ENCODE results near the gene CADPS2. TPM values are rescaled to one million over a fixed set of nuclear protein-coding genes. Genes with fewer than 3 reads are reported as not detected.
"Not testable (repeated sequence)": the region's sequence is repeated elsewhere in the genome, so short reads cannot be mapped to it uniquely, and the experiment has no call there.

Gene CADPS2
- total RNA-seq, 2 donors from 2014 or later, result not detected

DNA sequence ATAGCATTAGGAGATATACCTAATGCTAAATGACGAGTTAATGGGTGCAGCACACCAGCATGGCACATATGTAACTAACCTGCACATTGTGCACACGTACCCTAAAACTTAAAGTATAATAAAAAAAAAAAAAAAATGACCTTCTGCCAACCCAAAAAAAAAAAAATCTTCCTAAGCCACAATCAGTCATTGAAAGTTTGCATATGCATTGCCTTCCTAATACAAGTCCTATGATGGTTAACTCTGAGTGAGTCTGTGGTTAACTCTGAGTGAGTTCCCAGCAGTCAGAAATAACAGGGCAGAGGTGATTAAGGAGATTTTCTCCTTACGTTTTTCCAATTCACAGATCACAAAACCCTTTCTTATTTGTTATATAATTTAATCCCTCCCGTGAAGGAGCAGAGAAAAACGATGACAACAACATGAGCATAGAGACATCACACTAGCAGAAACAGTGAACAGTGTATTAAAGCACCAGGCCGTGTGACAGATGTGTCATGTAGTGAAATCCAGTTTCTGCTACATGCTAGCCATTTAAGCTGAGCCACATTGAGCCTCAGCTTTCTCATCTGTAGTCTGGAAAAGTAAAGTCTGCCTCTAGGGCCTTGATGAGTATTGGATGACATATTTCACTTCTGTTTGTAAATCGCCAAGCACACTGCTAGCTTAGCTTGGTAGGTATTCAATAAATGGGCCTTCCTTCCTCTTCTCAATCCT lies 176.2 kb downstream of the CADPS2 start:
- Mint-ChIP-seq H3K9me3 (peaks cover 5 to 6% of the 10 kb centered on the region in 2 donors), H3K36me3 (no peaks in the 10 kb centered on the region), H3K27ac (no peak overlapping the region)
- DNase-seq (ENCODE audit: low spot score in 2 of 2) (no peak), ATAC-seq (no peak)

DNA sequence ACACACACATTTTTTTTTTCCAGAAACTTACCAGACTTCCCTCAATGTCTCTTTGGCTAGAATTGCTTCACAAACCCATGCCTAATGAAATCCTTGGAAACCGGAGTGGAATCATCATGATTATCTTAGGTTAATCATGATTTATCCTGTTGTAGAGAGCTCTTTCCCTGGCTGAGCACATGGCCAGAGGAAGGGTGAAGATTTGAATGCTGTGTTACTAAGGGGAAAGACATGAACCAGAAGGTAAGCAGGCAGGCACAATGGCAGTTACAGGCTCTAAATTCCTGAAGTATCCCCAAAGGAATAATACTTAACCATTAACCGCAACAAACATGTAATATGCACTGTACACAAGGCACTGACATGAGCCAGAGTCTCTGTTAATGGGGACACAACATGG lies 179.4 kb downstream of the CADPS2 start:
- no peak for ATAC-seq
- Mint-ChIP-seq H3K9me3 (peaks cover 16 to 18% of the 10 kb centered on the region in 2 donors), H3K27ac (no peak overlapping the region), H3K36me3 (no peaks in the 10 kb centered on the region)
- no peak for DNase-seq (ENCODE audit: low spot score in 2 of 2)

DNA sequence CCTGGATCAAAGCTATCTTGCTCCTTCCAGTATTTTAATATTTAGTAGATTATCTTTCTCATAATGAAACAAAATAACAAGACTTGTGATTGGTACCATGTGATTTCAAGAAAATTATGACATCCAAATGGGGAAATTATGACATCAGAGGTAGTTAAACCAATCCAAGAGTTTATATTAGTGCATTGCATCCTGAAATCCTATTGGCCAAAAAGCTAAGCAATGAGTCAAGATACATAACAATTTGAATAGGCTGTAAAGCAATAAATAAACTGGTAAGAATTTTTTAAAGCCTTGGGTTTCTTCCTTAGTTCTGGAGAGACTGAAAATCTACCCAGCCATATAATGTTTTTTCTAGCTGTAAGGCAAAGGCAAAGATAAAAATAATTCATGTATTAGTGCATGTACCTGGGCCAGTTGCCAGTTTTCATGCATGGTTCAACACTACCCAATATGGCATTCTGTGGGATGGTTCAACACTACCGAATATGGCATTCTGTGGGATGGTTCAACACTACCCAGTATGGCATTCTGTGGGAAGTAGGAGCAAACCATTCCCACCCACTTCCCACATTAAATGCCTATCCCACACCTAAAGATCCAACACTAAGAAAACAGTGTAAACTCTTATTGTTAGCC lies 183.3 kb downstream of the CADPS2 start, which contains the start of gene RNF148:
TSS of gene RNF148 (minus strand) at position 51 of the 639 bp plus-strand sequence. CDS start 172 bp downstream, outside the sequence.
- DNase-seq (ENCODE audit: low spot score in 2 of 2) (no peak), ATAC-seq (no peak)
- Mint-ChIP-seq H3K27ac (no peak within 1 kb of the TSS), H3K36me3 (no peaks in the 10 kb centered on the region), H3K9me3 (peaks cover 13 to 21% of the 10 kb centered on the region in 2 donors)

DNA sequence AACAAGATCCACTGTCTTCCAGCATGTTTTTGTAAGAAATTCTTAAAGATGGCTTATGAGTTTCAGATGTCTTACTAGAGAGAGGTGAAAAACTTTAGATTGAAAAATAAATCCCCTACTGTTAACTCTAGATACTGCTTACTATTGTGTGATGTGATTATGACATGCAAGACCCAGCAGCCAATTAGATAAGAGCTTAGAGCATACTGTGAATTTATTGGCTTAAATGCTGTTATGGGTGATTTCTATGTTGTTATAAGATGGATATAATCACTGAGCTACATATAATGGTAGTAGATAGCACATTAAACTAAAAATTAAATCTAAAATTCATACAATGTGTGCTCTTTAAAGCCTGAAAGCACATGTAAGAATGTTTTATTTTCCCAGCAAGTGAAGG lies 187.2 kb downstream of the CADPS2 start, which contains the start of gene RNF133:
TSS of gene RNF133 (minus strand) at position 101 of the 400 bp plus-strand sequence. CDS start 199 bp downstream, outside the sequence.
- H3K9me3 Mint-ChIP-seq, result peaks cover 16 to 24% of the 10 kb centered on the region in 2 donors
- no peak within 1 kb of the TSS for H3K27ac Mint-ChIP-seq
- ATAC-seq (no peak), DNase-seq (ENCODE audit: low spot score in 2 of 2) (no peak)
- H3K36me3 Mint-ChIP-seq, result no peaks in the 10 kb centered on the region

DNA sequence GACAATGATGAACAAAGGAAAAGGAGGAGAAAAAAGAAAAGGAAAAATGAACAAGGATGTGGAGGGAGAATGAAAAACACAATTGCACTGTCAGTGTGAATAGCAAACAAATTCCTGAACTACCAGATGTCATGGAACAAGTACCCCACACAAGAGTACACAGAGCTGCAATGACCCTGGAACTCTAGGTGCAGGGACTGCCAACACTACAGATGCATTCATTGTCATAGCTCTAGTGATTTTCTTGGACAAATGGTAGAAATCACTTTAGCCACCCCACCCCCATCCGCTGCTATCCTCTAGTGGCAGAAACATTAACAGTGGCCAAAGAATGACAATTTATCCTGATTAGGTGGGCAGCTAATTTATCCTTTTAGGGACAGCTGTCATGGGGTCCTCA lies 190.4 kb downstream of the CADPS2 start:
- ATAC-seq, result no peak

DNA sequence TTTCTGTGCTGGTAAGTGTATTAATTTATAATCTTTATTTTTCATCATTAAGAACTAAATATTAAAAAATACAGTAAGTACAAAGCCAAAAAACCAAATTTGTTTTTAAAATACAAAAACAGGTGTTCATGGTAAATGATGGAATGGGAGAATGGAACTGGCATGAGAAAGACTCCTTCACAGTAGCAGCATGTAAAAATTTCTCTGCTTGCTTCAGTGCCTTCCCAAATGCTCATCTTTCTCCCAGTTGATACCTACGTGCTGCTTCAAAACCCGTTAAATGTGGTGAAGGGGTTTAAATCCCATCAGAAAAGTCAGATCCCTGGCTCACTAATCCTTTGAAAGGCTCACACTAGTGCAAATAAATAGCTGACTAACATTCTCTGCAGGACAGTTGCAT lies 191.6 kb downstream of the CADPS2 start:
- DNase-seq (ENCODE audit: low spot score in 2 of 2) (no peak), ATAC-seq (no peak)
- Mint-ChIP-seq H3K36me3 (peaks cover 6 to 7% of the 10 kb centered on the region in 2 donors), H3K9me3 (peaks cover 19 to 28% of the 10 kb centered on the region in 2 donors), H3K27ac (no peak overlapping the region)

More for the DNA sequence above, 190.4 kb downstream of the CADPS2 start:
- peaks cover 6 to 7% of the 10 kb centered on the region in 2 donors for H3K36me3 Mint-ChIP-seq
- H3K9me3 Mint-ChIP-seq, result peaks cover 19 to 22% of the 10 kb centered on the region in 2 donors
- no peak overlapping the region for H3K27ac Mint-ChIP-seq
- no peak for DNase-seq (ENCODE audit: low spot score in 2 of 2)

DNA sequence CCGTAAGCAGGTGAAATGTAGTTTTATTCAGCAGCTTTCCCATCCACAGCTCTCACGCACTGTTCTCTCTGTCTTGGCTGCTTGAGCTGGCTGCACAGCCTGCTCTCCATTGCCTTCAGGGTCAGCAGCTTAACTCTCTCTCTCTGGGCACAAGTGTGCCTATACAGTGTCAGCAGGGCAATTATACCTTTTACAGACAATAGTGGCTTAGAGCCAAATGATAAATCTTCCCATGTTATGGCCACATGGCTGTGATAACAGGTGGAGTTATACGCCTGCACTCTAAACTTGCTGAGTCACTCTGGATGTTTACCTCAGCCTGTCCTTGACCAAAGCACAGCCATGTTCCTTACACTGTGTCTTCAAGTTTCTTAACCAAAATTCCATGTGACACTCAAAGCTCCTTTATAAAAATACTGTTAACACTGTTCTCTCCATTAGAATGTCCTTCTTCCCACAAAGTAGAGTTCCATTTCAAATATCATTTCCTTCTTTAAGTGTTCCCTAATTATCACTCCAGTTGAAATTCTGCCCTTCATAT lies 193.4 kb downstream of the CADPS2 start:
- DNase-seq (ENCODE audit: low spot score in 2 of 2) (no peak), ATAC-seq (no peak)
- peaks cover 12 to 25% of the 10 kb centered on the region in 2 donors for H3K9me3 Mint-ChIP-seq
- H3K27ac Mint-ChIP-seq, result no peak overlapping the region
- peaks cover 6 to 7% of the 10 kb centered on the region in 2 donors for H3K36me3 Mint-ChIP-seq

DNA sequence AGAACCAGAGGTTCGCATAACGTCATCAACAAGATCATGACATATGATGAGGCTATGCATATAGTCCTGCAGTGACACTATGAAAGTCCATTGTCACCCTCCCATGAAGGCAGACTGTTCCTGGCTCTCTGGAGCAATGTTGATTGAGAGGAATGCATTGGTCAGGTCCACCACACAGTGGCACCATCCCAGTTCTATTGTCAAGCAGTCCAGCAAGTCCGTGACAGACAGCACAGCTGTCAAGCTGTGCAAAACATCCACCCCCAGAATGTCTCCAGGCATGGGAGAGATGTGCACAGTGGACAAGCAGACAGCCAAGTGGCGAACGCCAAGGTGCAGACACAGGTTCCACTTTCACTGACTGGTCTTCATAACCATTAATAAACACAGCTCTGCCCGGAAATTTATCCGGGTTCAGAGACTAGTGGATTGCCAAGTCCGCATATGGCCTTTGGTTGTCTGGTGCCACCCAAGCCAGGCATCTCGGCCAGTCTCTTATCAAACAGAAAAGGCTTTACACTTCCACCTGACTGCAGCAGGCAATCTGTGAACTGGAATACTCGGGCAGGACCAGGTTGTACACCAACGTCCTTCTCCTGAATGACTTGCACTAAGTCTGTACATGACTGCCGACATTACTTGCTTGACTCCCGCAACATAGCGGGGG lies 194.6 kb downstream of the CADPS2 start:
- peaks cover 6 to 7% of the 10 kb centered on the region in 2 donors for H3K36me3 Mint-ChIP-seq
- DNase-seq (ENCODE audit: low spot score in 2 of 2), result no peak
- no peak overlapping the region for H3K27ac Mint-ChIP-seq
- H3K9me3 Mint-ChIP-seq, result peaks cover 12 to 25% of the 10 kb centered on the region in 2 donors
- no peak for ATAC-seq

DNA sequence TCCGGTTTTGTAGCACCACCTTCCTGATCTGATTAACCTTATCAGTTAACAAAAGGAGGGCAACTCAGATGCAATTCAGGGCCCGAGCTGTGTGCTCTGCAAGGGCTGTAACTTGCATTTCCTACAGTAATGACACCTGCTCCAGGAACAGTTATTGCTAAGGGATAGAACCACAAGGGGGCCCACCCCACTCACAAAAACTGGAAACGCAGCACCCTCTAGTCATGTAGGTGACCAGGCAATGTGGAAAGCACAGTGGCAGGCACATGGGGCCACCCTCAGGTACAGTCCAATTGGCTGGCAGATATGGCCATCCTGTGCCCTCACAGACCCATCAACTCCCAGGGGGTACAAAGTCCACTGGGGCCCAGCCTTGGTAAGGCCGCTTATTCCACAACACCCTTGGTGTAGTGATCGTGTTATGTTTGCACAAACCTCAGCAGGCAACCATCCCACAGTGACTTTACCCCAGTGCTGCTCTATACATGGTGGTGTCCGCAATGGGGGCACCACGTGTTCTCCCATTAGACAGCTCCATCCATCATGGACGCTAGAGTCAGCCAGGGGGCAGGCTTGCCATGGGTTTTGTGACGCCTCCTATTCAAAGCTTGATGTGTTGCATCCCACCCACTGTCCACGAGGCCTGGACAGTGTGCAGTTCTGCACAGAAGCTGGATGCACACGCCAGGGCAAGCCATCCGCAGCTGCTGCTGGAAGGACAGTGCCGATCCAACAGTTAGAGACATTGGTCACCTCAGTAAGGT lies 196.7 kb downstream of the CADPS2 start:
- H3K27ac Mint-ChIP-seq, result no peak overlapping the region
- DNase-seq (ENCODE audit: low spot score in 2 of 2) (no peak), ATAC-seq (no peak)
- peaks cover 6 to 7% of the 10 kb centered on the region in 2 donors for H3K36me3 Mint-ChIP-seq
- H3K9me3 Mint-ChIP-seq, result peaks cover 17 to 25% of the 10 kb centered on the region in 2 donors

DNA sequence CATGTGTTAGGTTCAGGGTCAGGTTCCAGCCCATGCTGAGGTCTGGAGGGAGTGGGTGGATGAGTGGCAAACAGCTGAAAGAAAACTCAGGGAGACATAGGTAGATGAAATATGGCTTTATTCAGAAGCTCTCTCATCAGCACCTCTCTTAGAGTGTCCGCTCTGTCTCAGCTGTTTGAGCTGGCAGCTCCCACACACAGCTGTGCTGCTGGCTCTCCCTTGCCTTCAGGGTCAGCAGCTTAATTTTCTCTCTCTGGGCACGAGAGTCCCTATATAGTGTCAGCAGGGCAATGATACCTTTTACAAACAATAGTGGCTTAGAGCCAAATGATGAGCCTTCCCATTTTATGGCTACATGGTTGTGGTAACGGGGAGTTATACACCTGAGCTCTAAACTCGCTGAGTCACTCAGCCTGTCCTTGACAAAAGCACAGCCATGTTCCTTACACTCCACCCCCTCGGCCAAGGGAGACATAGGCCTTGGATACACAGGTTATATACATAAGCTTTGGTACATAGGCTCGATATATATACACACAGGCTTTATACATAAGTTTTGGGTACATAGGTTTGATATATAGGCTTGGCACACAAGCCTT lies 197.8 kb downstream of the CADPS2 start:
- no peak for ATAC-seq
- Mint-ChIP-seq H3K36me3 (peaks cover 6 to 7% of the 10 kb centered on the region in 2 donors), H3K9me3 (peaks cover 11 to 20% of the 10 kb centered on the region in 2 donors), H3K27ac (no peak overlapping the region)
- no peak for DNase-seq (ENCODE audit: low spot score in 2 of 2)

DNA sequence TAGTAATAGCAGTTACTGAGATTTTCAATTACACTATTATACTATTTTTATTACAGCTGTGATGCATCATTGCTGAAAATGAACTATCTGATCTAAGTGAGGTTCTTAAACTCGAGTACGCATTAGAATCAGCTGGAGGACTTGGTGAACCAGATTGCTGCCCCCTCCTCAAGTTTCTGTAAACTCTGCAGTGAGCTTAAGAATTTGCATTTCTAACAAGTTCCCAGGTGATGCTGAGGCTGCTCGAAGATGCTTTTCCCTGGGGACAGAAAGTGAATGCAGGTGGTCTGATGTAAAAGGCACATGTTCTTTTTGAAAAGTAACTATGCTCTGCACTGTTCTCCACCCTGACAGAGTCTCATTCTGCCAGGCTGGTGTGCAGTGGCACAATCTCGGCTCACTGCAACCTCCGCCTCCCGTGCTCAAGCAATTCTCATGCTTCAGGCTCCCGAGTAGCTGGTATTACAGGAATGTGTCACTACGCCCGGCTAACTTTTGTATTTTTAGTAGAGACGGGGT lies 199.8 kb downstream of the CADPS2 start:
- no peak for DNase-seq (ENCODE audit: low spot score in 2 of 2)
- H3K27ac Mint-ChIP-seq, result no peak overlapping the region
- no peak for ATAC-seq

DNA sequence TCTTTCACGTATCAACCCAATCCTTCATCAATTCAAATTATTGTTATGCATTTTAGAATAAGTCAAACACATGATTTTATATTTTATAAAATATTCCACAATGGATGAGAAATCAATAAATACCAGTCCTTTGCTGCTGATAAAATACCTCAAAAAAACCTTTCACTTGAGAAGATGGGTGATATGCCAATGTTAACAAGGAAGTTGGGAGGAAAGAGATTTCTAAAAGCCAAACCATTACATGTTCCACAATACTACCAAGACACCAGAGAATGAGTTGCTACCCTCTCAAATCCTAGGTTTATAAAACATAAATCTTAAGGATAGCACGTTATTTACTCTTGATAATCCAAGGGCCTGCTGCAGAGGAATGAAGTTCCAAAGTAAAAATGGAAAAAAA lies 201.8 kb downstream of the CADPS2 start:
- H3K9me3 Mint-ChIP-seq, result peaks cover 5 to 6% of the 10 kb centered on the region in 2 donors
- H3K36me3 Mint-ChIP-seq, result no peaks in the 10 kb centered on the region
- no peak for ATAC-seq
- H3K27ac Mint-ChIP-seq, result no peak overlapping the region
- no peak for DNase-seq (ENCODE audit: low spot score in 2 of 2)

More for the DNA sequence above, 199.8 kb downstream of the CADPS2 start:
- peaks cover 6 to 17% of the 10 kb centered on the region in 2 donors for H3K9me3 Mint-ChIP-seq
- no peaks in the 10 kb centered on the region for H3K36me3 Mint-ChIP-seq

DNA sequence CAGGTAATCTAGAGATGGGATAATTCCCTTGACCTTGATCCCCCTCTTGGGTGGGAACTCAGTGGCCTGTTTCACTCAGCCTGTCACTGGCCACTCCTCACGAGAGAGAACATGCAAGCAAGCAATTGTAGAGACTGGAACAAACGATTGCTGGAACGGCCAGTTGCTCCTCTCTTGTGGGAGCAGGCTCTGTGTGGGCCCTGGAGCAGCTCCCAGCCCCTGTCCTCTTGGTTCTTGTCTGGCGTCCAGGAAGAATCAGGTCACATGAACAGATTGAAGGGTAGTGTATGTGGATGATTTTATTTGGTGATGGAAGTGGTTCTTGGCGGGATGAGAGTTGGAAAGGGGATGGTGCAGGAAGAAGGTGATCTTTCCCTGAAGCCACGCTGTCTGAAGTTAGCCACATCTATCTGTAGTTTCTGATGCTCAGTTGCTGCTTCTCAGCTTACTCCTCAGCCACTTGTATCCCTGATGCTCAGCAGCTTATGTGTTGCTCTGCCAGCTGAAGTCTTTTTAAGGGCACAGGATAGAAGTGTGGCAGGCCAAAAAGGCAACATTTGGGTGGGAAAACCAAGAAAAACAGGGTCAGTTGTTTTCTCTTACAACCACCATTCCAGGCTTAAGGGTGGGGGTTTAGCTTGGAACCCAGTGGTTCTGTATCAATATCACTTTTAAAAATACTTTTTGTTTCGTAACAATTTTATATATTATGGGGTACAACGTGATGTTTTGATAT lies 203.3 kb downstream of the CADPS2 start:
- ATAC-seq, result no peak
- no peak for DNase-seq (ENCODE audit: low spot score in 2 of 2)
- Mint-ChIP-seq H3K36me3 (no peaks in the 10 kb centered on the region), H3K27ac (no peak overlapping the region), H3K9me3 (peaks cover 9 to 11% of the 10 kb centered on the region in 2 donors)

DNA sequence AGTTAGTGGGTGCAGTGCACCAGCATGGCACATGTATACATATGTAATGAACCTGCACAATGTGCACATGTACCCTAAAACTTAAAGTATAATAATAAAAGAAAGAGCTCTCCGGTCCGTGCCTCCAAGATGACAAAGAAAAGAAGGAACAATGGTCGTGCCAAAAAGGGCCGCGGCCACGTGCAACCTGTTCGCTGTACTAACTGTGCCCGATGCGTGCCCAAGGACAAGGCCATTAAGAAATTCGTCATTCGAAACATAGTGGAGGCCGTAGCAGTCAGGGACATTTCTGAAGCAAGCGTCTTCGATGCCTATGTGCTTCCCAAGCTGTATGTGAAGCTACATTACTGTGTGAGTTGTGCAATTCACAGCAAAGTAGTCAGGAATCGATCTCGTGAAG lies 205.1 kb downstream of the CADPS2 start:
- ATAC-seq; H3K27ac Mint-ChIP-seq; H3K36me3 Mint-ChIP-seq; DNase-seq (ENCODE audit: low spot score in 2 of 2): not testable (repeated sequence)
- H3K9me3 Mint-ChIP-seq, result peaks cover 16 to 20% of the 10 kb centered on the region in 2 donors

DNA sequence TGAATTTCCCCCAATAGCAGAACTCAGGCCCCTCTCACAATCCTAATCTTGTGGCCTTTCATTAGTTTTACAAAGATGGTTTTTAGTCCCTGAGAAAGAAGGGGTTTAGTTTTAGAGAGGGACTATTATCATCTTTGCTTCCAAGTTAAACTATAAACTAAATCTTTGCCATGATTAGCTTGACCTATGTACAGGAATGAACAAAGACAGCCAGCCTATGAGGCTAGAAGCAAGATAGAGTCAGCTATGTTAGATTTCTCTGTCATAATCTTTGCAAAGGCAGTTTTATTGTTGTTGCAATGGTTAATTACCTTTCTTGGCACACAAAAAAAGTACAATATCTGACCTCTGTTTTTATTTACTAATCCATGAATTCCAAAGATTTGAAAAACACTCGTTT lies 206.4 kb downstream of the CADPS2 start:
- no peak overlapping the region for H3K27ac Mint-ChIP-seq
- no peak for ATAC-seq
- H3K36me3 Mint-ChIP-seq, result no peaks in the 10 kb centered on the region
- DNase-seq (ENCODE audit: low spot score in 2 of 2), result no peak
- peaks cover 18 to 19% of the 10 kb centered on the region in 2 donors for H3K9me3 Mint-ChIP-seq
